ENCODE measurements around the gene MXD4.
"Not testable (repeated sequence)": the region's sequence is repeated elsewhere in the genome, so short reads cannot be mapped to it uniquely, and the experiment has no call there.

The MXD4 gene

DNA sequence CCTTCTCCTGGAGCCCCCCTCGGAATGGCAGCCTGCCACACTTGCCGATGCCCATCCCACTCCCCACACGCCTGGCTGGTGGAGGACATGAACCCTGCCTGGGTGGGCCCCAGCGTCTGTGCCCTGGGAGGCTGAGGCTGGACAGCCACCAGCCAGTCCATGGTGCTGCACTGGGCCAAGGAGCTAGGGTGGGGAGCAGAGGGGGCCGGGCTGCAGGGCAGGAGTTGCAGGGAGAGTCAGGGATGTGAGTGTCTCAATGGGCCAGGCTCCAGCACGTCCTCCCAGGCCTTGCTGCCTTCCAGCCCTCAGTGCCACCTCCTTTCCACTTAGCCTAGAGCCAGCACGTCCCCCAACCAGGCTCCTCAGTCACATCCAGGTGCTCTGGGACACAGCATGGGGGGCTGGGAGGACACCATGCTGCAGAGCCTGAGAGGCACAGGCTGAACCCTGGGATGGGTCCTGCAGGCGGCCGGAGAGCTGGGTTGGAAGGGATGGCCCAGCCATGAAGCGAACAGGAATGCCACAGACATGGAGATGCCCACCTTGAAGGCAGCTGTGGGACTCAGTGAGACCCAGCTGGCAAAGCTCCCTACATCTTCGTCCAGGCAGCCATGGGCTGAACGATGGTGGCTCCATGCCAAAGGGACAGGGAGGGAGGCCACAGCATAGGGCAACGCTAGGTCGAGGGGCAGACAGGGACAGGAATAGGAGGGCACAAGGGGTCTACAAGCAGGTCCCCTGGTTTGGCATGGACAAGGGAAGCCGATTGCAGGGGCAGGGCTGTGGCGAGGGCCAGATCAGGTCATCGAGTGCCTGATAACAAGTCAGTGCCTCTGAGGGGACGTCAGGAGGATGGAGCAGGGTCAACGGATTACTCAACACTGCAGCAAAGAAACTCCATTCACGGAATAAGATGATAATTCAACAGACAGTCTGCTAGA lies 30.1 kb upstream of the MXD4 start:
- no peak for DNase-seq

DNA sequence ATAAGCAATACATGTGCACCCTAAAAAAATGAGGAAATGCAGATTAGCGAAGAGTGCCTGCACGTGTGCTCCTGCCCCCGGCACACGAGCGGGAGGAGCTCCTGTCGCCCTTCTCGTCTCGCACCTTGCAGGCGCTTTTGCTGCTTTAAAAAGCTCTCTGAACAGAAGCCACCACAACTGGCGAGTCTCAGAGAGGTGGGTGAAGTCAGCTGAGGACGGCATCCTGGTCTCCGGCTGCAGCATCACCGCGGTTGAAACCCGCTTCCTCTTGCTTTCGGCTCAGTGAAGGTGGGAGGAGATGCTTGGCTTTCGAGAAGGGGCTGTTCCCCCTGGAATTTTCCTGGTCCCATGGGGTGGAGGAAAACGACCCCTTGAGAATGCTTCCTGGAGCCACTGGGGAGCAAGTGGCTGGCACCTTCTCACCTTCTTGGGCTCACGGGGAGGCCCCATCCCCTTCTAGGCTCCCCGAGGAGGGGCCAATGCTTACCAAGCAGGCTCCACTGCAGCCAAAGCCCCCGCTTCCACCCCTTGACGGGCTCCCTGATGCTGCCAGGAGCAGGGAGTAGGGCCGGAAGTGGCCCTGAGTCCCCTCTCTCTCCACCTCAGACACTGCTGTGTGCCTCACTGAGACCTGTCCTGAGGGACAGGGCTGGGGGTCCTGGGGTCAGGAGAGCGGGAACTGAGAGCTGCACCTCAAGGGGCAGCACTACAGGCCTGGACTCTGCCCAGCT lies 29.2 kb upstream of the MXD4 start:
- no peak for DNase-seq

GRCh38 chr4:2290488-2290887 lies 28.6 kb upstream of the MXD4 start:
- no peak for DNase-seq

DNA sequence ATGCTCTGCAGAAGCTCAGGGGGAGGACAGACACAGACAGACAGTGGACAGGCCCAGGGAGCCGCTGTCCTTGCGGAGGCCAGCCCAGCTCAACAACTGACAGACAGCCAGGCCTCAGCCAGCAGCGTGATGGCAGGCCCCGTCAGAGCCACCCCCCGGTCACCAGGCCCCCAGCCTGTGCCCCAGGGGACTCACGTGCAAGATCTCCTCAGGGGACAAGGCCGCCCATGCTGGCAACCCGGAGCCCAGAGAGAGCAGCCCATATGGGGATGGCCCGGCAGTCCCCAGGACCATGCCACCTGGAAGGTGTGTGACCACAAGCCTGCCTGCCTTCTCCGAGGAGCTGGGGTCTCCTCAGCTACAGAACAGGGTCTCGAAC lies 28.0 kb upstream of the MXD4 start:
- DNase-seq: no peak

- no peak for DNase-seq
Observed at GRCh38 chr4:2289311-2289954, 27.5 kb upstream of the MXD4 start.

GRCh38 chr4:2288051-2288541 lies 26.2 kb upstream of the MXD4 start:
- no peak for DNase-seq

- DNase-seq: no peak
Observed at GRCh38 chr4:2287594-2287915, 25.6 kb upstream of the MXD4 start.

DNA sequence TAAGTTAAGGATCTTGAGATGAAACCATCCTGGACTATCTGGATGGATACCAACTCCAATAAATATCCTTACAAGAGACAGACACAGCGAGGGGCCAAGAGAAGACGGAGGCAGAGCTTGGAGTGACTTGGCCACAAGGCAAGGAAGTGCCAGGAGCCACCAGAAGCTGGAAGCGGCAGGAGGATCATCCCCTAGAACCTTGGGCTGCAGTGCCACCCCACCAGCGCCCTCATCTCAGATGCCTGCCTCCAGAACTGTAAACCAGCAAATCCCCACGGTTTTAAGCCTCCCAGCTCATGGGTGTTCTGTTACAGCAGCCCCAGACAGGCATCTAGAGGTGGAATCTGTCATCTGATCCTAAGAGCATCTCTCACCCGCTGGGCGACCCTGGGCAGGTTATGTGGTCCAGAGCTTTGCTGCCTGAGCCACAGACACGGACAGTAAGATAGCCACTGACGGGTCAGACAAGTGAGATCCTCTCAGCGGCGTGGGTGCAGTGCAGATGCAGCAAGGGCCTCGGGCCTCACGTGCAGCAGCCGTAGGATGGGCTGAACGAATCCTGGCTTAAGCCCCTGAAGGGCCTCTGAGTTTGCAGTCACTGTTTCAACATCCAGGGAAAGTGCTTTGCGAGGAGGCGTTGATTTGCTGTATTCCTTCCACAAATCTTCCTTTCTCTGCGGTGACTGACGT lies 25.1 kb upstream of the MXD4 start:
- DNase-seq: no peak

GRCh38 chr4:2285613-2286381 lies 23.9 kb upstream of the MXD4 start:
- DNase-seq: no peak

DNA sequence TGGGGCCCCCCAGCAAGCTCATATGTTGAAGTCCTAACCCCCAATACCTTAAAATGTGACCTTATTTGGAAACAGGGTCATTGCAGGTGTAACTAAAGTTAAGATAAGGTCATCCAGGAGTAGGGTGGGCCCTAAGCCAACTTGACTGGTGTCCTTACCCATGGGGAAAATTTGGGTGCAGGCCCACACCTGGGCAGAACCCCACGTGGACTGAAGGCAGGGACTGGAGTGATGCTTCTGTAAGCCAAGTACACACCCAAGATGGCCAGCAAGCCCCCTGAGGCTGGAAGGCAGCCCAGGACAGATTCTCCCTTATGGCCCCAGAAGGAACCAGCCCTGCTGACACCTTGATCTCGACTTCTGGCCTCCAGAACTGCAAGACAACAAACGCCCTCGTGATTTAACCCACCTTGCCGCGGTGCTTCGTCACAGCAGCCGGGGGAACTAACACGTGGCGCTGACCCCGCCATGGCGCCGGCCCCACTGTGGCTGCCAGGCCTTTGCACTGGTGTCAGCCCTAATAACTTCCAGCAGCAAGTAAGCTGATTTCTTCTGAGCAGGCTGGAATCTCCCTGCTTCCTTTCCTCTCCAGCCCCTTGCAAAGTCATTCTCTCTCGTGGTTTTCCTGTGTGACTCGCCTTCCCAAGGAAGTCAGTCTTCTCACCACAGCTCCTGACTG lies 23.2 kb upstream of the MXD4 start:
- DNase-seq: no peak

DNA sequence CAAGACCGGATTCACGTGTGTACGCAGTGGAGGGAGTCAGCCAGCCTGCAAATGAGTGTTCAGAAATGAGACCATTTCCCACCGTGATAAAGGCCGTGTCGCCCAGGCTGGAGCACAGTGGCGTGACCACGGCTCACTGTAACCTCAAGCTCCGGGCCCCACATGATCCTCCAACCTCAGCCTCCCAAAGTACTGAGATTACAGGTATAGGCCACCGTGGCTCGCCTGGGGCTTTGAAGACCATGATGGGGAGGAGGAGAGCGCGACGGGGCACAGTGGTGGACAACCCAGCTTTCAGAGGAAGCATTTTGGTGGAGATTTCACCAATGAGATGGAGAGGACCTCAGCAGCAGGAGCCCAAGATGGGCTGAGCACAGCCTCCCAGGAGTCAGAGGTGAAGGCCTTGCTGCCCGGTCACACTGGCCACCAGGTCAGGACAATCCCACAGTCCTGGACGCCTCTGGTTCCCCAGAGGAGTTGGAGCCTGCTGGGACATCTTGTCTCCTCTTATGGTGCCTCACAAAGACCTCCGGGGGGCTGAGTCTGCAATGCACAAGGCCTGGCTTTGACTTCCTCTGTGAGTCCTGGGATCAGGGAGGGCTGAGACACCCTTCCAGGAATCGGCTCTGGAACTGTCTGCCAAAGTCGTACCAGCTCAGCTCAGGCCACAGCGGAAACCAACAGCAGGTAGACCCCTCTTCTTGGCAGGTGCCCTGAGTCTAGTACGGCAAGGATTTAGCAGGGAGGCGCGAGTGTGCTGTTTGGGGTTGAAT lies 22.4 kb upstream of the MXD4 start:
- DNase-seq: no peak

- no peak for DNase-seq
Observed at GRCh38 chr4:2283199-2283711, 21.3 kb upstream of the MXD4 start.

- DNase-seq: peak; percentile 29
Observed at GRCh38 chr4:2281575-2282343, 19.9 kb upstream of the MXD4 start.

DNA sequence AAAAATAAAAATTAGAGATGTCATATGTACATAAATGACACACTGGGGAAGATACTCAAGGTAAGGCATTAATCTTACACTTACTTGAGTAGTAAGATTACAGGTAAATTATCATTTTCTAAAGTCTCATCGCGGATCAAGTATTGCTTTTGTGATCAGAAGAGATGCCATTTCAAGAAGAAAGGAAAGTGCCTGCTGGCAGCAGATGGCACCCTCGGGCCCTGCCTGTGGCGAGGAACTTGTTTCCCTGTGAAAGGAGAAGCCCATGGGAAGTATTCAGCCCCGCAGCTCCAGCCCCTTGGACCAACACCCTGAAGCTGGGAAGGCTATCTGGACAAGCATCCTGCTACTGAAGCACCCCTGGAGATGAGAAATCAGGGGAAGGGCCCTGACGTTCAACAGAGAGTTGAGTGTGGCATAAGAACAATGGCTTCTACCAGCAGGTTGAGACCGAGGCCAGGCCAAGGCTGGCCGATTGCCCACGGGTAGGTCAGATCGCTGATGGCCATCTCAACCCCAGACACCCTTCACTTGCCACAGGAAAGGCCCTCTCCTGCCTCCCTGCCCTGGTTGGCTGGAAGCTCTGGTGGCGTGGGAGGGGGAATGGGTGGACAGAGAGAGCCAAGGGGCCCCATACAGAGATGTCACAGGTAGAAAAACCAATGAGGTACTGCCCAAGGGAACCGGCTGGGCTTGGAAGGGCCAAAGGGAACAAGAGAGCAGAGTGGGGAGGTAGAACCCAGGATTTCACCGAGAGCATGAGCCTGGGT lies 18.8 kb upstream of the MXD4 start:
- no peak for DNase-seq

- no peak for DNase-seq
Observed at GRCh38 chr4:2277956-2278355, 16.0 kb upstream of the MXD4 start.

- DNase-seq: no peak
Observed at GRCh38 chr4:2276581-2277325, 14.8 kb upstream of the MXD4 start.

- DNase-seq: no peak
Observed at GRCh38 chr4:2275546-2276251, 13.8 kb upstream of the MXD4 start.

DNA sequence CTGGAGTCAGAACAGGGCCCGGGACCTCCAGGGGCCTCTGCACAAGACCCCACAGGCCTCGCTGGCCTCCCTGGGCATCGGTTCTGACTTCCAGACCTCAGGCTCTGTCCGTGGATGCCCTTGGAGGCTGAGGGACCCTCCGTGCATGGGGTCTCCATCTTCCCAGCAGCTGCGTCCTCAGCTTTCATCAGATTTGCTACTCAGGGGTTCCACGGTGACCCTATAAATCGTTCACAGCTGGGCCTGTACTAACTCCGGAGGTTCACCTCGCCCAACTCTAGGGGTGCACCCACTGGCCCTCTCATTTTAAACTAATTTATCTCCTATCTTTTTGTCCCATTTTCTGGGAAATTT lies 13.1 kb upstream of the MXD4 start:
- not testable (repeated sequence) for DNase-seq

All from RPMI8226 (cell line).